GM23338 (cell line): ENCODE data around the gene FCN3. TPM values are rescaled to one million over a fixed set of nuclear protein-coding genes. Genes with fewer than 3 reads are reported as not detected.
A peak's percentile ranks its signal among the peaks of the same experiment; 100 is the strongest.

Source experiments
- ATAC-seq: fragments of 200-7000 bp; cut with Tn5 transposase; 3 replicates; pipeline ENCODE4 v1.9.1; 2020
- DNase-seq: peaks from one replicate; pipeline ENCODE4 v3.0.0-alpha.2; 2015; ENCODE audit warnings: low spot score
- H2AFZ ChIP-seq: fragments of 200-600 bp; sonication (generic); 2 replicates; pipeline ENCODE4 v1.8.0; 2016; ENCODE audit warnings: antibody characterized with exemption, mild to moderate bottlenecking, moderate library complexity
- H3F3A ChIP-seq: fragments of 200-600 bp; sonication (generic); replicated peaks from 2 replicates; pipeline ENCODE4 v1.8.0; 2017; ENCODE audit warnings: antibody characterized with exemption, mixed run types, low read depth
- H3K27ac ChIP-seq: fragments of 200-600 bp; sonication (generic); 2 replicates; pipeline ENCODE4 v1.6.1; 2016; ENCODE audit warnings: low read depth
- H3K27me3 ChIP-seq: fragments of 200-600 bp; sonication (generic); 2 replicates; pipeline ENCODE4 v1.8.0; 2016; ENCODE audit warnings: mild to moderate bottlenecking, mixed run types, moderate library complexity; ENCODE audit not compliant: insufficient read depth
- H3K36me3 ChIP-seq: fragments of 200-600 bp; sonication (generic); 2 replicates; pipeline ENCODE4 v1.8.0; 2016; ENCODE audit warnings: mild to moderate bottlenecking; ENCODE audit not compliant: insufficient read depth
- H3K4me1 ChIP-seq: fragments of 200-600 bp; sonication (generic); 2 replicates; pipeline ENCODE4 v1.8.0; 2016; ENCODE audit warnings: mild to moderate bottlenecking, moderate library complexity; ENCODE audit not compliant: insufficient read depth
- H3K4me2 ChIP-seq: fragments of 200-600 bp; sonication (generic); 2 replicates; pipeline ENCODE4 v1.7.1; 2017; ENCODE audit warnings: mixed run types
- H3K4me3 ChIP-seq: fragments of 200-600 bp; sonication (generic); 2 replicates; pipeline ENCODE4 v1.6.1; 2016; ENCODE audit warnings: mixed run types
- H3K79me2 ChIP-seq: fragments of 200-600 bp; sonication (generic); replicated peaks from 2 replicates; pipeline ENCODE4 v1.8.0; 2017; ENCODE audit warnings: mild to moderate bottlenecking; ENCODE audit not compliant: insufficient read depth
- H3K9me2 ChIP-seq: fragments of 200-600 bp; sonication (generic); 2 replicates; pipeline ENCODE4 v1.8.0; 2017; ENCODE audit not compliant: insufficient read depth
- H4K20me1 ChIP-seq: fragments of 200-600 bp; sonication (generic); replicated peaks from 2 replicates; pipeline ENCODE4 v1.8.0; 2017; ENCODE audit warnings: mild to moderate bottlenecking; ENCODE audit not compliant: insufficient read depth
- H3K27ac Mint-ChIP-seq: 2 replicates; pipeline ENCODE4 v1.8.0; 2020; ENCODE audit warnings: inconsistent platforms, mild to moderate bottlenecking, moderate library complexity, mixed read lengths
- H3K27me3 Mint-ChIP-seq: 3 replicates; pipeline ENCODE4 v1.8.0; 2022; ENCODE audit warnings: low read depth, mild to moderate bottlenecking, moderate library complexity, mixed read lengths, inconsistent platforms; ENCODE audit not compliant: insufficient read depth, poor library complexity
- H3K36me3 Mint-ChIP-seq: 3 replicates; pipeline ENCODE4 v1.8.0; 2021; ENCODE audit warnings: low read depth, mild to moderate bottlenecking, inconsistent platforms, moderate library complexity, mixed read lengths
- H3K4me1 Mint-ChIP-seq: 3 replicates; pipeline ENCODE4 v1.8.0; 2020; ENCODE audit warnings: mild to moderate bottlenecking, inconsistent platforms, mixed read lengths
- H3K4me3 Mint-ChIP-seq: 3 replicates; pipeline ENCODE4 v1.8.0; 2021; ENCODE audit warnings: moderate library complexity, mild to moderate bottlenecking, inconsistent platforms, mixed read lengths
- H3K9me3 Mint-ChIP-seq: 3 replicates; pipeline ENCODE4 v1.8.0; 2020; ENCODE audit warnings: moderate library complexity, mild to moderate bottlenecking, inconsistent platforms, mixed read lengths
- CREB1 ChIP-seq: fragments of 250-450 bp; sonication (Bioruptor Pico); IDR thresholded peaks from 2 replicates; pipeline ENCODE4 v1.5.0; 2020; ENCODE audit warnings: low read depth, mild to moderate bottlenecking, moderate library complexity
- EZH2 ChIP-seq: fragments of 200-600 bp; sonication (generic); IDR thresholded peaks from one replicate; pipeline ENCODE4 v1.8.0; 2017; ENCODE audit warnings: antibody characterized with exemption, mild to moderate bottlenecking, low read depth; ENCODE audit not compliant: unreplicated experiment
- EZH2phosphoT487 ChIP-seq: fragments of 200-600 bp; sonication (generic); IDR thresholded peaks from one replicate; pipeline ENCODE4 v1.8.1; 2018; ENCODE audit warnings: antibody characterized with exemption; ENCODE audit not compliant: unreplicated experiment
- JUNB ChIP-seq: IDR thresholded peaks from one replicate; pipeline ENCODE4 v1.6.1; 2016; ENCODE audit warnings: antibody characterized with exemption; ENCODE audit not compliant: unreplicated experiment
- NANOG ChIP-seq: IDR thresholded peaks from 2 replicates; pipeline ENCODE4 v1.6.1; 2016; ENCODE audit warnings: antibody characterized with exemption, borderline replicate concordance
- POLR2AphosphoS5 ChIP-seq: IDR thresholded peaks from 2 replicates; pipeline ENCODE4 v1.6.1; 2016; ENCODE audit warnings: antibody characterized with exemption, low read depth
- ZNF331 ChIP-seq: fragments of 250-450 bp; sonication (Bioruptor Pico); IDR thresholded peaks from 2 replicates; pipeline ENCODE4 v1.5.0; 2020; ENCODE audit warnings: low read depth, mild to moderate bottlenecking, moderate library complexity
- polyA plus RNA-seq: library from polyadenylated mRNA; unstranded; fragments of >200 nt; fragmentation: Nextera tagmentation; extraction: Ambion mirVana; gene quantifications from 2 replicates; pipeline ENCODE4 v1.2.1, GENCODE V29; 2016
- total RNA-seq: library from RNA; depleted of rRNA; stranded (reverse); fragments of >200 nt; shearing (Covaris generic); gene quantifications from 2 replicates; pipeline ENCODE4 v1.2.3, GENCODE V29; 2014
- TF ChIP-seq, protein P1 (sequence below), 2 experiments: fragments of 200-600 bp in 1 of 2; sonication (generic) in 1 of 2; conservative IDR thresholded peaks; 2 replicates each; pipeline versions ENCODE4 v1.5.1 to v1.6.1; 2016 to 2017; ENCODE audit warnings: antibody characterized with exemption in 2 of 2, low read depth in 2 of 2, mild to moderate bottlenecking in 2 of 2, moderate library complexity in 1 of 2

Gene FCN3
- total and polyA plus RNA-seq, 2 experiments from 2014 or later, result 0.49 TPM; not detected in 1

- Histone ChIP-seq H2AFZ (peak overlapping the region; percentile 89), H3K4me3 (peak overlapping the region; percentile 63), H3K36me3 (no peaks in the 10 kb centered on the region), H3K4me1 (peaks cover 10% of the 10 kb centered on the region; the same call in 1 of the 2 replicates), H3K79me2 (peaks cover 7% of the 10 kb centered on the region), H4K20me1 (no peaks in the 10 kb centered on the region; the same call in 1 of the 2 replicates), H3K27ac (0 out of 2 replicates have a peak overlapping the region, but pooled peaks have one; percentile 53), H3K9me2 (no peaks in the 10 kb centered on the region), H3K4me2 (peak overlapping the region; percentile 91), H3F3A (peaks cover 7% of the 10 kb centered on the region), H3K27me3 (peaks cover 8% of the 10 kb centered on the region; the same call in 1 of the 2 replicates)
- Mint-ChIP-seq H3K4me1 (peaks cover 16% of the 10 kb centered on the region), H3K27ac (no peak overlapping the region), H3K4me3 (peak overlapping the region; percentile 78), H3K27me3 (peaks cover 20% of the 10 kb centered on the region), H3K36me3 (peaks cover 14% of the 10 kb centered on the region), H3K9me3 (no peaks in the 10 kb centered on the region; the same call in 2 of the 3 replicates)
- TF ChIP-seq POLR2AphosphoS5 (peak; percentile 71), CREB1 (peak; percentile 63), ZNF331 (no peak)
- TF ChIP-seq, protein P1, sequence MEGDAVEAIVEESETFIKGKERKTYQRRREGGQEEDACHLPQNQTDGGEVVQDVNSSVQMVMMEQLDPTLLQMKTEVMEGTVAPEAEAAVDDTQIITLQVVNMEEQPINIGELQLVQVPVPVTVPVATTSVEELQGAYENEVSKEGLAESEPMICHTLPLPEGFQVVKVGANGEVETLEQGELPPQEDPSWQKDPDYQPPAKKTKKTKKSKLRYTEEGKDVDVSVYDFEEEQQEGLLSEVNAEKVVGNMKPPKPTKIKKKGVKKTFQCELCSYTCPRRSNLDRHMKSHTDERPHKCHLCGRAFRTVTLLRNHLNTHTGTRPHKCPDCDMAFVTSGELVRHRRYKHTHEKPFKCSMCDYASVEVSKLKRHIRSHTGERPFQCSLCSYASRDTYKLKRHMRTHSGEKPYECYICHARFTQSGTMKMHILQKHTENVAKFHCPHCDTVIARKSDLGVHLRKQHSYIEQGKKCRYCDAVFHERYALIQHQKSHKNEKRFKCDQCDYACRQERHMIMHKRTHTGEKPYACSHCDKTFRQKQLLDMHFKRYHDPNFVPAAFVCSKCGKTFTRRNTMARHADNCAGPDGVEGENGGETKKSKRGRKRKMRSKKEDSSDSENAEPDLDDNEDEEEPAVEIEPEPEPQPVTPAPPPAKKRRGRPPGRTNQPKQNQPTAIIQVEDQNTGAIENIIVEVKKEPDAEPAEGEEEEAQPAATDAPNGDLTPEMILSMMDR (conservative IDR thresholded peaks at IDR 0.05; ENCODE audit: low read depth in 2 of 2), result peak in 1 of 2 experiments; percentile 51; a peak in 3 of 4 replicates
- peak; percentile 76 for ATAC-seq
- DNase-seq, result peak; percentile 99
Observed at GRCh38 chr1:27350663-27351540, 23.7 kb downstream of the FCN3 start.

- Histone ChIP-seq H4K20me1 (no peaks in the 10 kb centered on the region; the same call in 1 of the 2 replicates), H3K36me3 (no peaks in the 10 kb centered on the region), H3K4me1 (peaks cover 10% of the 10 kb centered on the region; the same call in 1 of the 2 replicates), H3K79me2 (peaks cover 7% of the 10 kb centered on the region), H3K4me2 (peak overlapping the region; percentile 91), H3K4me3 (peak overlapping the region; percentile 63), H3K27me3 (peaks cover 8% of the 10 kb centered on the region; the same call in 1 of the 2 replicates), H3K27ac (no peak overlapping the region), H3K9me2 (no peaks in the 10 kb centered on the region), H3F3A (peaks cover 7% of the 10 kb centered on the region), H2AFZ (peak overlapping the region; percentile 85; the same call in 1 of the 2 replicates)
- Mint-ChIP-seq H3K36me3 (peaks cover 9% of the 10 kb centered on the region), H3K4me3 (peak overlapping the region; percentile 78), H3K27ac (no peak overlapping the region), H3K27me3 (peaks cover 24% of the 10 kb centered on the region), H3K4me1 (peaks cover 16% of the 10 kb centered on the region), H3K9me3 (no peaks in the 10 kb centered on the region; the same call in 2 of the 3 replicates)
- DNase-seq (peak; percentile 91), ATAC-seq (peak; percentile 66)
- TF ChIP-seq EZH2, result no peak
- TF ChIP-seq NANOG, result no peak
- peak; percentile 47; the same call in 1 of the 2 replicates for TF ChIP-seq POLR2AphosphoS5
- TF ChIP-seq JUNB, result no peak
- no peak for TF ChIP-seq EZH2phosphoT487
Observed at GRCh38 chr1:27349784-27350662, 24.6 kb downstream of the FCN3 start.
